Epithelial cell of proximal tubule (primary cell): ENCODE results near the gene STAT5B. TPM values are rescaled to one million over a fixed set of nuclear protein-coding genes. Genes with fewer than 3 reads are reported as not detected.
"Not testable (repeated sequence)": the region's sequence is repeated elsewhere in the genome, so short reads cannot be mapped to it uniquely, and the experiment has no call there.

Source experiments
- DNase-seq: peaks from one replicate; pipeline ENCODE4 v3.0.0-alpha.2; 2011; ENCODE audit warnings: low read depth
- H3K4me3 ChIP-seq: 2 replicates; pipeline ENCODE4 v1.5.1; 2011; ENCODE audit warnings: low read depth, mild to moderate bottlenecking, low read length
- total RNA-seq: library from RNA; depleted of rRNA; stranded (reverse); fragments of >200 nt; gene quantifications from 2 replicates; pipeline ENCODE4 v1.2.3, GENCODE V29; 2015
- TF ChIP-seq, protein P1 (sequence below): conservative IDR thresholded peaks from 2 replicates; pipeline ENCODE4 v1.5.1; 2012; ENCODE audit warnings: low read depth, mild to moderate bottlenecking, low read length

The STAT5B gene
- total RNA-seq, 1 donor from 2014 or later, result 16.0 TPM

GRCh38 chr17:42225646-42226045, 50.5 kb downstream of the STAT5B start:
- no peak overlapping the region for H3K4me3 ChIP-seq
- TF ChIP-seq, protein P1, sequence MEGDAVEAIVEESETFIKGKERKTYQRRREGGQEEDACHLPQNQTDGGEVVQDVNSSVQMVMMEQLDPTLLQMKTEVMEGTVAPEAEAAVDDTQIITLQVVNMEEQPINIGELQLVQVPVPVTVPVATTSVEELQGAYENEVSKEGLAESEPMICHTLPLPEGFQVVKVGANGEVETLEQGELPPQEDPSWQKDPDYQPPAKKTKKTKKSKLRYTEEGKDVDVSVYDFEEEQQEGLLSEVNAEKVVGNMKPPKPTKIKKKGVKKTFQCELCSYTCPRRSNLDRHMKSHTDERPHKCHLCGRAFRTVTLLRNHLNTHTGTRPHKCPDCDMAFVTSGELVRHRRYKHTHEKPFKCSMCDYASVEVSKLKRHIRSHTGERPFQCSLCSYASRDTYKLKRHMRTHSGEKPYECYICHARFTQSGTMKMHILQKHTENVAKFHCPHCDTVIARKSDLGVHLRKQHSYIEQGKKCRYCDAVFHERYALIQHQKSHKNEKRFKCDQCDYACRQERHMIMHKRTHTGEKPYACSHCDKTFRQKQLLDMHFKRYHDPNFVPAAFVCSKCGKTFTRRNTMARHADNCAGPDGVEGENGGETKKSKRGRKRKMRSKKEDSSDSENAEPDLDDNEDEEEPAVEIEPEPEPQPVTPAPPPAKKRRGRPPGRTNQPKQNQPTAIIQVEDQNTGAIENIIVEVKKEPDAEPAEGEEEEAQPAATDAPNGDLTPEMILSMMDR, result no peak
- DNase-seq, result no peak

DNA sequence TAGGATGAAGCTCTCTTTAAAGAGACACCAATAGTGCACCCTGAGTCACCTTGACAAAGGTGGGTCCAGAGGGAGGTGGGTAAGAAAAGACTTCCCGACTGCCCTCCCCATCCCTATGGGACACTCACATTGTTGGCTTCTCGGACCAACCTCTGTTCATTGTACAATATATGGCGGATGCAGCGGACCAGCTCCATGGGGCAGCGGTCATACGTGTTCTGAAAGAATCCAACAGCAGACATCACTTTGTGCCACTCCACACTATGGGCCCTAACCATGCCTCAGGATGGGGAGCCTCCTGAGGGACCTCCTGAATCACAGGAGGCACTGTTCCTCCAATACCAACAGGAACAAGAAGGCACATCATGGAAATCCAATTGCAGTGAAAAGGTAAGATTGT, 51.5 kb downstream of the STAT5B start:
- TF ChIP-seq, protein P1, result no peak
- no peak overlapping the region for H3K4me3 ChIP-seq
- DNase-seq, result no peak

DNA sequence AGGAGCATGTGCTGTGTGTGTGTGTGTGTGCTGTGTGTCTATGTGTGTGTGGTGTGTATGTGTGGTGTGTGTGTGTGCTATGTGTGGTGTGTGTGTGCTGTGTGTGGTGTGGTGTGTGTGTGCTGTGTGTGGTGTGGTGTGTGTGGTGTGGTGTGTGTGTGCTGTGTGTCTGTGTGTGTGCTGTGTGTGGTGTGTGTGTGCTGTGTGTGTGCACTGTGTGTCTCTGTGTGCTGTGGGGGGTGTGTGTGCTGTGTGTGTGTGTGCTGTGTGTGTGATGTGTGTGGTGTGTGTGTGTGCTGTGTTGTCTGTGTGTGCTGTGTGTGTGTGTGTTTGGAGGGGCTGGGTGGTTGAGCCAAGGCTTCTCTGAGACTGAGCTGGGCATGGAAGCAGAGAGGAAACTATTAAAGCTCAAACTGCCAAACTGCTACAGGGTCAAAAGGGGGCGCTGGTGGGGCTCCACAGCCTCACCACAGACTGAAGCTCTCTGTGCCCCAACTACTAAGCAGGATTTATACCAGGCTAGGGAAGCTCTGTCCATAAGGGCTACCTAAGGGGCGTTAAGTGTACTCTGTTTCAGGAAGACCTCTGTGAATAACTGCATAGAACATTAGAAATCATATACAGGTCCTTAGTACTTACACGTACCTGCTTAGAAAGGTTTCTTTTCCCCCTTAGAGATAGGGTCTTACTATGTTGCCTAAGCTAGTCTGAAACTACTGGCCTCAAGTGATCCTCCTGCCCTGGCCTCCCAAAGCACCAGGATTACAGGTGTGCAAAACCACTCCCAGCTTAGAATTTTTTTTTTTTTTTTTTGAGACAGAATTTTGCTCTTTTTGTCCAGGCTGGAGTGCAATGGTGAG, 54.1 kb downstream of the STAT5B start:
- H3K4me3 ChIP-seq, result no peak overlapping the region
- no peak for DNase-seq
- TF ChIP-seq, protein P1, result peak; percentile 84

- not testable (repeated sequence) for DNase-seq, H3K4me3 ChIP-seq
Observed at GRCh38 chr17:42219280-42219679, 56.9 kb downstream of the STAT5B start.

- DNase-seq, result no peak
- TF ChIP-seq, protein P1, result no peak
- H3K4me3 ChIP-seq, result no peak overlapping the region
Observed at GRCh38 chr17:42214156-42214555, 62.0 kb downstream of the STAT5B start.

GRCh38 chr17:42212382-42212781, 63.8 kb downstream of the STAT5B start:
- TF ChIP-seq, protein P1, result no peak
- no peak overlapping the region for H3K4me3 ChIP-seq
- DNase-seq, result no peak

DNA sequence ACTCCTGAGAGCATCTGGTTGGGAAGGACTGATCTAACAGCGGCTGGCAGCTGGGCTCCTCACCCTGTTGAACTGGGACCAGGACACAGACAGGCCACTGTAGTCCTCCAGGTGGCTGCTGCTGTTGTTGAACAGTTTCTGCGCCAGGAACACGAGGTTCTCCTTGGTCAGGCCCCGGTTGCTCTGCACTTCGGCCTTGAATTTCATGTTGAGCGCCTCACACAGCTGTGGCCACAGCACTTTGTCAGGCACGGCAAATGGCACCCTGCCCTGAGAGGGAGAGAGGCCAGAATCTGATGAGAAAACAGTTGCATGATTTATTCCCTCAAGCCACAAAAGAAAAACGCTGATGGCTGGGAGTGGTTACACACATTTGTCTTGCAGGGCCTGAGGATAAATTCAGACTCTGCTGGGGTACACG, 64.3 kb downstream of the STAT5B start:
- not testable (repeated sequence) for DNase-seq, H3K4me3 ChIP-seq

GRCh38 chr17:42210046-42210445, 66.1 kb downstream of the STAT5B start:
- no peak for DNase-seq
- TF ChIP-seq, protein P1, result no peak
- no peak overlapping the region for H3K4me3 ChIP-seq

GRCh38 chr17:42206153-42206612, 70.0 kb downstream of the STAT5B start:
- not testable (repeated sequence) for H3K4me3 ChIP-seq, DNase-seq
